GM21515 (cell line): ENCODE measurements around the gene DYNLL2.
"Not testable (repeated sequence)": the region's sequence is repeated elsewhere in the genome, so short reads cannot be mapped to it uniquely, and the experiment has no call there.

Source experiments
- ATAC-seq: cut with Tn5 transposase; IDR thresholded peaks from one replicate; pipeline ENCODE4 v1.9.1; 2021; ENCODE audit not compliant: unreplicated experiment

DYNLL2 gene

DNA sequence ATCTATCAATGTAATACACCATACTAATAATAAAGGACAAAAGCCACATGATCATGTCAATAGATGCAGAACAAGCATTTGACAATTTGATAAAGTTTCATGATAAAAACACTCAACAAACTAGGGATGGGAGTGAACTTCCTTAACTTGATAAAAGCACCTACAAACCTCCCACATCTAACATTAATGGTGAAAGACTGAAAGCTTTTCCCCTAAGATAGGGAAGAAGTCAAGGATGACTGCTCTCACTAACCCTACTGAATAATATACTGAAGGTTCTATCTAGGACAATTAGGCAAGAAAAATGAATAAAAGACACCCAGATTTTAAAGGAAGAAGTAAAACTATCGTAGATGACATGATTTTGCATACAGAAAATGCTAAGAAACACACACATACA is 10.4 kb upstream of the DYNLL2 start:
- no peak for ATAC-seq

DNA sequence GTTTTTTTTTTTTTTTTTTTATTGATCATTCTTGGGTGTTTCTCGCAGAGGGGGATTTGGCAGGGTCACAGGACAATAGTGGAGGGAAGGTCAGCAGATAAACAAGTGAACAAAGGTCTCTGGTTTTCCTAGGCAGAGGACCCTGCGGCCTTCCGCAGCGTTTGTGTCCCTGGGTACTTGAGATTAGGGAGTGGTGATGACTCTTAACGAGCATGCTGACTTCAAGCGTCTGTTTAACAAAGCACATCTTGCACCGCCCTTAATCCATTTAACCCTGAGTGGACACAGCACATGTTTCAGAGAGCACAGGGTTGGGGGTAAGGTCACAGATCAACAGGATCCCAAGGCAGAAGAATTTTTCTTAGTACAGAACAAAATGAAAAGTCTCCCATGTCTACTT is 10.0 kb upstream of the DYNLL2 start:
- not testable (repeated sequence) for ATAC-seq

GRCh38 chr17:58074406-58074805 is 8.8 kb upstream of the DYNLL2 start:
- not testable (repeated sequence) for ATAC-seq

DNA sequence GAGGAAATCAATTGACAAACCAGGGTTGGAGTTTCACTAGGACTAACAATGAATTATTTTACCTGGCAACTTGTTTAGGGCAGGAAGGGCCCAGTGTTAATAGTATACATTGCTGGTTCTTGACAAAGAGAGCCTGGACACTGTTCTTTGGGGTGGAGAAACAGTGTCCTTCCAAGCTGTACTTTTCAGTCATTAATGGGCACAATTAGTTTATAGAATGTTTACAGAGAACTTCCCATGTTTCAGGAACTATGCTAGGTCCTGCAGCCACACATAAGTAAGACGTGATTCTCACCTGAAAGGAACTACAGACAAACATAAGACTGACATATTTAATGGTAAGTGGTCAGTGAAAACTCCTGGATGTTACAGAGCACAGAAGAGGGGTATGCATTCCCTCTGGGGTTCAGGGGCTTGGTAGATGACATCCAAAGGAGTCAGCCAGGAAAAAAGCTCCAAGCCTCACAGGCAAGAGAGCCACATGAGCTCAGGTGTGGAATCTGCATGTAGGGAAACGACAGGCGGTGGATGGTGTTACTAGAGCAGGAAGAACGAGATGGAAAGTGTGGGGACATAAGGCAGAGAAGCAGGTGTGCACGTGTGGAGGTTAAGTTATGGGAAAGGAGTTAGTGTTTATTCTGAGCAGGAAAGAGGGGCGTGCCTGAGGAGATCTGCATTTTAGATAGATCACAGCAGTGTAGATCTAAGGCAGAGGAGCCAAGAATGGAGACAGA is 3.8 kb upstream of the DYNLL2 start:
- ATAC-seq = no peak

- no peak for ATAC-seq
Observed at GRCh38 chr17:58081646-58082340, 1.4 kb upstream of the DYNLL2 start.

DNA sequence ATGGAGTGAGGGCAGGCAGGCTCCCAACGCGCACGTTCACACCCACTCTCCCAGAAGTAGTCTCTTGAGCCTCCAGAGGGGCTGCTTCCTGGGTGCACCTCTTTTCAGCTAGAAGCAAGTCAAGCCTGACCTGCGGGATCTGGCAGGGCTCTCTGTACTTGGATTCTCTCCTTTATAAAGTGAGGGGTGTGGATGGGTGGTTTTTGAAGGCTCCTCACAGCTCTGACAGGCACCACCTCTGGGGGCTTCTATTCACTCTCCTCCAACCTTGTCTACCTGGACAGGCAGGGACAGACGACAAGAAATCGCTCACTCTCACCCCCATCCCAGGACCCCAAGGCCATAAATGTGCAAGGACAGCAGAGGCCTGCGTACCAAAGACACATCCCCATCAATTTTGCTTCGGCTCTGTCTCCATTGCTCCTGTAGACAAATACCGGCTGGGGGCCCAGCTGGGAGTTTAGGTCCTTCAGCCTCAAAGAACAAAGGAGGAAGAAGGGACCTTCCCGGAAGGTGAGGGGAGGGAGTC is 814 bp upstream of the DYNLL2 start:
- ATAC-seq = no peak

DNA sequence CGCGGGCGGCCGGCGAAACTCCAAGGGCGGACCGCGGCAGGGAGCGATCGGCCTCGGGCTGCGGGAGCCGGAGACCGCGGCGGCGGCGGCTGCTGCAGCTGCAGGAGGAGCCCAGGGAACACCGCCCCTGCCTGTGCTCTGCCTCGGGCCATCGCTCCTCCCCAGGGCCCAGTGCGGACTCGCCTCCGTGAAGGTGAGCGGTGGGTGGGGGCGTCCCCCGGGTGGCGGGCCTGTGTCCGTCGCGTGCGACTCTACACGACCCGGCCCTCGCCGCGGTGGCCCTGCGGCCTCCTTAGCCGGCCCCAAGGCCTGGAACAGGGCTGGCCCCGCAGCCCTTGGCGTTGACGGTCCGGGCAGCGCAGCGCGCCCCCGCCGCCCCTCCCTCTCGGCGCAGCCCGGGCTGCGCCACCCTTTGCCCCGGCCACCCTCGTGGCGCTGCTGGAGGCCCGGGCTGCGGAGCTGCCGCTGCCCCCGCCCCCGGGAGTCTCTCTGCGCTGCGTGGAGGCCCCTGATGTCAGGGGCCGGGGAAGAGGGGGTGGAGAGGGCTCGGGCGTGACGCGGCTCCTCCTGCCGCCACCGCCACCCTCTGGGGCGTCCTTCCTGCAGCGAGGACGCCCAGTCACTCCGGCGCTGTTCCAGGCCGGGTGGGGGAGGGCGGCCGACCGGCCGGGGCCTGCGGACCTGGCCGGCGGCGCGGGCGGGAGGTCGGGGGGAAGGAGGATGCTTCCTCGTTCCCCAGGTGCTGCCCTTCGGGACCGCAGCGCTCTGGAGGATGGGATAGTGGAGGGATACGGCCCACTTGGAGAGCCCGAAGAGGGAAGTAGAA is 485 bp downstream of the DYNLL2 start:
- ATAC-seq = peak; percentile 38

DNA sequence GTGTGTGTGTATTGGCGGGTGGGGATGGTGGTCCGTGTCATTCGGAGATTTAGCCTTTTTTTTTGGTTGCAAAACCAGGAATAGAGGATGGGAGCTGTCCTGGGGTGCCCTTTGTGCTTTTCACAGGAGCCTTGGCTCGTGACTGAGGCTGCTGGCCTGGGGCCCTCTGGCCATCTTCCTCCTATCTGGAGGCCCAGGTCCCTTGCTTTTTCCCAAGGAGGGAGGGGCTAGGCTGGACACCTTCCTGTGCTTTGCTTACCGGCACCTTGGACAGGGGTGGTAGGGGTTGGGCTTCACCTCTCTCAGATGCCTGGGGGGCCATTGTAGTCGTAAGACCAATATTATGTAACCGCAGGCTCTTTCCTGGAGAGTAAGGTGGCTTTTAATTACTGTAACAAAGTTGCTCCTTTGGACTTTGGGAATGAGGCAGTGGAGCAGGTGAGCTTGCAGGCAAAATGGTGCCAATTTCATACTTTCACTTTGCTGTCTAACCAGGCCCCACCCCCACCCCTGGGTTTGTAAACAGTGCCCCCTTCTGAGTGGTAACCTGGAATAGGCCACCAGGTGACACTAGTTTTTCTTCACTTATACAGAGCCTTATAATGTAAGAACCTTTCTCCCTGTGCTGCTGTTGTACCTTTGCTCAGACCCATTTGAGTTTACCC is 1.2 kb downstream of the DYNLL2 start:
- ATAC-seq = no peak

DNA sequence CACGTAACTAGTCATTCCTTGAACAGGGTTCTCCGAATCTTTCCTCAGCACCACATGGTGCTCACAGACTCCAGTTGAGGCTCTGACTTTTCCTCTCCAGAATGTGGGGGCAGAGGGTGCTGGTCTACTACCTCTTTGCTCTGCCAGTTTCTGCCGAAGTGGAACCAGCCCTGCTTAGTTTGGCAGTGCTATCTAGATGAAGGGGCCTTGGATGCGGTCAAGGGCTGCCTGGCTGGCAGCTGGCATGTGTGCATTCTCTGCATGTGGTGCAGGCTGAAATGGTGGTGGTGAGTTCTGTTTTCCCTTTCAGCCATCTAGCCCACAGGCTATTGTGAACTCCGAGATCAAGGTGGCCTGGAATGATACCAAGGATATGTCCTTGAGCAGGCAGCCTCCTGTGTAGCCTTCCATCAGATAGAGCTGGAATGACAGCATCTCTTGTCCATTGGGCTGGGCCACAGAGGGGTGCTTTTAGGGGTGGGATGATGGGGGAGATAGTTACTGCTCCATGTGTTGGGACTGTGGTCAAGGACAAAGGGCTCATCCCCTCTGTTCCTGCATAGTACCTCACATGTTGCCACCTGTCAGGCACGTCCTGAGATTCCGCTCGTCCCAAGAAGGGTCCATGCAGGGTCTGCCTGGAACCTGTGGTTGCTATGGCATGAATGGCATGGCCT is 2.0 kb downstream of the DYNLL2 start:
- no peak for ATAC-seq

DNA sequence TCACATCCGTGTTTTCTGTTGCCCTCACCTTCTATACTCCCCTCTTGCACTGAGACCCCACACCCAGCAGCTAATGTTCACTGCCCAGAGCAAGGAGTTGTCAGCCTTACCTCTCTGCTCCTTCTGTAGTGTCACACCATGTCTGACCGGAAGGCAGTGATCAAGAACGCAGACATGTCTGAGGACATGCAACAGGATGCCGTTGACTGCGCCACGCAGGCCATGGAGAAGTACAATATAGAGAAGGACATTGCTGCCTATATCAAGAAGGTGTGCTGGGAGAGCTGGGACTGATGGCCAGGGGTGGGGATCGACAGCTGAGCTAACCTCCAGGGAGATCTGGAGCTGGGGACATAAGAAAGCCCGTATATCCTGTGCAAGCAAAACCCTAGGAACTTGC is 3.7 kb downstream of the DYNLL2 start:
- ATAC-seq = no peak

GRCh38 chr17:58088624-58089023 is 5.4 kb downstream of the DYNLL2 start:
- ATAC-seq = no peak

- no peak for ATAC-seq
Observed at GRCh38 chr17:58089111-58089510, 5.9 kb downstream of the DYNLL2 start.

GRCh38 chr17:58091024-58091567 is 7.9 kb downstream of the DYNLL2 start:
- no peak for ATAC-seq

GRCh38 chr17:58092101-58092796 is 9.0 kb downstream of the DYNLL2 start:
- ATAC-seq = no peak

DNA sequence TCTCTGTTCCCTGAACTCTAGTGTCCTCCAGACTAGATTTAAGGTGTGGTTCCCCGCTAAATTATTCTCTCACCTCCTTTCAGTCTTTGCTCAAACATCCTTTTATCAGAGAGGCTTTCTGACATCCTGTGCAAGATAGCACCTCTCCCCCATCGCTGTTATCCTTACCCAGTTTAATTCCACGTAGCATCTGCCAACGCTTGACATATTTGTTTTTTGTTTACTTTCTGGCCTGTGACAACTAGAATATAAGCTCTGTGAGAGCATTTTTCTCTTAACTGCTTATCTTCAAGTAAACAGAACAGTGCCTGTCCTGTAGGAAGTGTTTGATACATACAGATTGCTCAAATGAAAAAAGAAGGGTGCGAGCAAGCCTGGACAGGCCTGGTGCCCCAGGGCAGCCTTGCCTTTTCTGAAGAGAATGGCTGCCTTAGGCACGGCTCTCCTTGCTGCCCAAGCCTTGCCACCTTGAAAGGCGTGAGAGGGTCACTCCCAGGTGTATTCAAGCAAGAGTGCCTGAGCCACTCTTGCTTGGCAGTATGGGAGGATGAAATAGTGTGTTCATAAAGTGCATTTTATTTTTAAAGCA is 9.7 kb downstream of the DYNLL2 start:
- ATAC-seq = no peak

DNA sequence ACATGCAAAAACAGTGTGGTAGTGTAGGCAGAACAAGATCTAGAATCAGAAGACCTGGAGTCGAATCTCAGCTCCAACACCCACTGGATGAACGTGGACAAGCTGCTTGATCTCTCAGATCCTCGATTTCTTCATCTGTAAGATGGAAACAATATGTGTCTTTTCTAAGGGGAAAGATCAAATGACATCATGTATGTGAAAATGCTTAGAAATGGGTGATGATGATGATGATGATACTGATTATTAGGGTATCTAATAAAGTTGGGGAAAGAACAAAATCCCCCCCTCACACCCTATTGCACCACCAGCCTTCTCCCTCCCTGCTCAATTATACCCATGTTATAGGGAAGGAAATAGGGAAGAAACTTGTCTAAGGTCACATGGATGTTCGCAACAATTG is 10.9 kb downstream of the DYNLL2 start:
- no peak for ATAC-seq

DNA sequence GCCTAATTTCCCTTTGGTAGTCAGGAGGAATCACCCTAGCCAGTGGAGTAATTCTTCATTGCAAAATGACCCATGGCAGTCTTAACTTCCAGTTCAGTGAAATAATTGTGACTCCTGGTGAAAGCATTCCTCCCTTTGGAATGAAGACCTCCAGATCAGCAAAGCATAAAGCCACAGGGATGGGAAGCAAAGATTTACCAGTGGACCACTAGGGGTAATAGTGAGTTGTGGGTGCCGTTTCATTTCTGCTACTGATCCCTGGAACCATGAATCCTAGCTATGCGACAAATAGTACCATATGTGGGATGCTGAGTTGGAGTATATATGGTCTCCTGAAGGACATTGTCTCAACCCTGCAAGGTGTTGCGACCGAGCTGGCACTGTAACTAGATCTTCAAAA is 13.7 kb downstream of the DYNLL2 start:
- ATAC-seq = no peak

- no peak for ATAC-seq
Observed at GRCh38 chr17:58097384-58098088, 14.3 kb downstream of the DYNLL2 start.

DNA sequence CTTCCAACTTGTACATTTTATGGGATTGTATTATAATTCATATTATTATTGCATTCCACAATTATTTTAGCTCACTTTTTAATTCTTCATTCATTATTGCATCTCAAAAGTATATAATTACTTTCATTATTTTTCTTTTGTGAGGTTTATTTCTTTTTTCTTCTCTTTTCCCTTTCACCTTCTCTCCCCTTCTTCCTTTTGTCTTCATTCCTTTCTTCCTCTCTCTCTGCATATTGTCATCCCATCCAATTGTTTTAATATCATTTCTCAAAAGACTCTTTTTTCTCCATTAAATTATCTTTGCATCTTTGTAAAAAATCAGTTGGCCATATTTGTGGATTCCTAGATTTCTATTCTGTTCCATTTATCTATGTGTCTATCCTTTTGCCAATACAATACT is 17.3 kb downstream of the DYNLL2 start:
- no peak for ATAC-seq
